Panc1 (cell line): ENCODE data around the gene FBXO9. TPM values are rescaled to one million over a fixed set of nuclear protein-coding genes. Genes with fewer than 3 reads are reported as not detected.

Source experiments
- ATAC-seq: fragments of 200-7000 bp; cut with Tn5 transposase; 2 replicates; pipeline ENCODE4 v1.9.1; 2020; ENCODE audit warnings: mild to moderate bottlenecking, moderate library complexity
- BruUV-seq: library from RNA; stranded (reverse); fragments of 400-500 nt; replicated peaks from 2 replicates; lab custom pipeline; 2021; lab: Mats Ljungman, UMichigan
- CTCF ChIA-PET: fragments of 300-600 bp; sonication (Branson Sonifier 250); formaldehyde crosslinking; loops from one replicate; lab custom pipeline; 2022; ENCODE audit warnings: antibody characterized with exemption; lab: Charles Lee
- POLR2A ChIA-PET: fragments of 300-600 bp; sonication (Branson Sonifier 250); formaldehyde crosslinking; loops from one replicate; lab custom pipeline; 2022; ENCODE audit warnings: antibody characterized with exemption; lab: Charles Lee
- DNase-seq: peaks from one replicate; pipeline ENCODE4 v3.0.0-alpha.2; 2010; ENCODE audit warnings: low read depth, low spot score
- H3K27ac ChIP-seq: 2 replicates; pipeline ENCODE4 v1.5.1; 2011; ENCODE audit warnings: mild to moderate bottlenecking, low read length, inconsistent platforms
- H3K27me3 ChIP-seq: fragments of 200-500 bp; sonication (Bioruptor generic); 2 replicates; pipeline ENCODE4 v1.6.0; 2014; ENCODE audit warnings: low read length, inconsistent platforms; ENCODE audit not compliant: control insufficient read depth, insufficient read depth
- H3K36me3 ChIP-seq: fragments of 200-500 bp; sonication (Bioruptor generic); 2 replicates; pipeline ENCODE4 v1.5.1; 2014; ENCODE audit warnings: inconsistent platforms, mild to moderate bottlenecking, low read length, moderate library complexity; ENCODE audit not compliant: control insufficient read depth, insufficient read depth
- H3K4me1 ChIP-seq: 2 replicates; pipeline ENCODE4 v1.5.1; 2011; ENCODE audit warnings: inconsistent platforms, mild to moderate bottlenecking, low read length, moderate library complexity; ENCODE audit not compliant: control insufficient read depth, insufficient read depth
- H3K4me3 ChIP-seq, 2 experiments: 2 replicates each; pipeline ENCODE4 v1.5.1; 2011 to 2012; ENCODE audit warnings: low read depth in 2 of 2, low read length in 2 of 2, mild to moderate bottlenecking in 2 of 2, inconsistent platforms in 1 of 2, moderate library complexity in 1 of 2
- H3K9me3 ChIP-seq: fragments of 200-500 bp; sonication (Bioruptor generic); 2 replicates; pipeline ENCODE4 v1.5.1; 2014; ENCODE audit warnings: low read depth, mild to moderate bottlenecking, inconsistent platforms, low read length, moderate library complexity; ENCODE audit not compliant: control insufficient read depth, insufficient read depth
- CTCF ChIP-seq: fragments of 450-650 bp; IDR thresholded peaks from 2 replicates; pipeline ENCODE4 v1.5.1; 2017; ENCODE audit warnings: mild to moderate bottlenecking
- POLR2AphosphoS5 ChIP-seq: IDR thresholded peaks from 2 replicates; pipeline ENCODE4 v1.6.1; 2012; ENCODE audit warnings: mild to moderate bottlenecking, low read depth, low read length, moderate library complexity
- REST ChIP-seq, 2 experiments: IDR thresholded peaks; 2 replicates each; pipeline ENCODE4 v1.6.1; 2011 to 2012; ENCODE audit warnings: low read depth in 2 of 2, control low read depth in 1 of 2, low read length in 1 of 2, mild to moderate bottlenecking in 1 of 2, moderate library complexity in 1 of 2; ENCODE audit not compliant: insufficient read depth in 1 of 2
- SIN3A ChIP-seq: IDR thresholded peaks from 2 replicates; pipeline ENCODE4 v1.6.1; 2012; ENCODE audit warnings: low read depth, mild to moderate bottlenecking, low read length, moderate library complexity, borderline replicate concordance; ENCODE audit not compliant: insufficient read depth
- TCF7L2 ChIP-seq: IDR thresholded peaks from 2 replicates; pipeline ENCODE4 v1.6.1; 2011; ENCODE audit warnings: mild to moderate bottlenecking, low read depth, low read length, inconsistent platforms
- in situ Hi-C: cut with HindIII; loops from 2 replicates; pipeline ENCODE4 v1.10.0; 2016; ENCODE audit warnings: low sequenced_read_pairs, low pct_unique_long_range_greater_than_20kb
- intact Hi-C: fragments of 100-400 bp; cut with micrococcal nuclease; formaldehyde crosslinking; loops from one replicate; pipeline ENCODE4 v1.10.0; 2022; ENCODE audit not compliant: unreplicated experiment
- total RNA-seq: library from RNA; stranded (reverse); gene quantifications from one replicate; pipeline ENCODE4 v1.2.1, GENCODE V29; 2021; ENCODE audit not compliant: unreplicated experiment

The FBXO9 gene
- total RNA-seq, 1 experiment from 2014 or later: 60.0 TPM

GRCh38 chr6:53054532-53054931 is 10.7 kb upstream of the FBXO9 start:
- ChIA-PET POLR2A (no interaction called here), CTCF (no interaction called here)
- ATAC-seq (no peak), DNase-seq (no peak)
- Histone ChIP-seq H3K27me3 (no peaks in the 10 kb centered on the region), H3K9me3 (no peaks in the 10 kb centered on the region), H3K36me3 (no peaks in the 10 kb centered on the region), H3K4me3 (no peak overlapping the region), H3K27ac (no peak overlapping the region), H3K4me1 (no peaks in the 10 kb centered on the region)
- BruUV-seq: no TSS peak
- intact Hi-C loops (no loop called here), in situ Hi-C loops (no loop called here)
- TF ChIP-seq POLR2AphosphoS5 (no peak), TCF7L2 (no peak), SIN3A (no peak), CTCF (no peak), REST (IDR thresholded peaks at IDR 0.05; ENCODE audit: insufficient read depth in 1 of 2, low read depth in 2 of 2, low read length in 1 of 2) (no peak)

GRCh38 chr6:53055873-53056272 is 9.3 kb upstream of the FBXO9 start:
- DNase-seq (no peak), ATAC-seq (no peak)
- peaks cover 4% of the 10 kb centered on the region; the same call in 1 of the 2 replicates for H3K4me1 ChIP-seq
- H3K27ac ChIP-seq: no peak overlapping the region
- H3K36me3 ChIP-seq: no peaks in the 10 kb centered on the region
- H3K9me3 ChIP-seq: no peaks in the 10 kb centered on the region
- in situ Hi-C loops (no loop called here), intact Hi-C loops (no loop called here)
- no peaks in the 10 kb centered on the region for H3K27me3 ChIP-seq
- CTCF ChIA-PET: no interaction called here
- TF ChIP-seq CTCF (no peak), POLR2AphosphoS5 (no peak), TCF7L2 (no peak), REST (IDR thresholded peaks at IDR 0.05; ENCODE audit: insufficient read depth in 1 of 2, low read depth in 2 of 2, low read length in 1 of 2) (no peak), SIN3A (no peak)
- H3K4me3 ChIP-seq: no peak overlapping the region
- POLR2A ChIA-PET: no interaction called here
- no TSS peak for BruUV-seq
